Vagina (tissue), 2 donors: ENCODE results near the gene SIGLEC10. TPM values are rescaled to one million over a fixed set of nuclear protein-coding genes. Genes with fewer than 3 reads are reported as not detected.
"Not testable (repeated sequence)": the region's sequence is repeated elsewhere in the genome, so short reads cannot be mapped to it uniquely, and the experiment has no call there.

ENCODE experiments used
- DNase-seq, 2 donors: peaks; one replicate each; pipeline ENCODE4 v3.0.0-alpha.2; 2017; ENCODE audit errors: extremely low spot score in 2 of 2
- H3K27ac ChIP-seq: fragments of 200-600 bp; sonication (generic); one replicate; pipeline ENCODE4 v1.5.1; 2019
- H3K27me3 ChIP-seq: fragments of 200-600 bp; sonication (generic); one replicate; pipeline ENCODE4 v1.5.1; 2019
- H3K36me3 ChIP-seq, 2 donors: fragments of 200-600 bp; sonication (generic); one replicate each; pipeline ENCODE4 v1.5.1; 2017 to 2019
- H3K4me1 ChIP-seq: fragments of 200-600 bp; sonication (generic); one replicate; pipeline ENCODE4 v1.5.1; 2019
- H3K4me3 ChIP-seq, 2 donors: fragments of 200-600 bp; sonication (generic); 1 replicate in 1 of 2; 2 replicates in 1 of 2; pipeline ENCODE4 v1.5.1; 2016 to 2019
- H3K9me3 ChIP-seq: fragments of 200-600 bp; sonication (generic); one replicate; pipeline ENCODE4 v1.5.1; 2019
- POLR2A ChIP-seq, 2 donors: fragments of 450-650 bp; IDR thresholded peaks; one replicate each; pipeline ENCODE4 v1.6.1; 2017; ENCODE audit warnings: antibody characterized with exemption in 2 of 2, mild to moderate bottlenecking in 2 of 2, moderate library complexity in 2 of 2
- POLR2AphosphoS5 ChIP-seq, 2 donors: sonication (generic); formaldehyde crosslinking; IDR thresholded peaks; one replicate each; pipeline ENCODE4 v1.9.0; 2017; ENCODE audit warnings: antibody characterized with exemption in 2 of 2, mild to moderate bottlenecking in 2 of 2, low read depth in 1 of 2; ENCODE audit not compliant: insufficient read depth in 1 of 2
- intact Hi-C: fragments of 100-400 bp; cut with DNase I; formaldehyde crosslinking; loops from one replicate; pipeline ENCODE4 v1.15.1; 2023
- total RNA-seq: library from RNA; depleted of rRNA; stranded (reverse); fragments of >200 nt; gene quantifications from one replicate; pipeline ENCODE4 v1.2.3, GENCODE V29; 2016
- TF ChIP-seq, protein P1 (sequence below), 3 experiments: fragments of 450-650 bp in 2 of 3; fragments of 200-600 bp in 1 of 3; sonication (generic) in 1 of 3; IDR thresholded peaks; one replicate each; pipeline ENCODE4 v1.5.1; 2017 to 2019; ENCODE audit warnings: antibody characterized with exemption in 3 of 3, mild to moderate bottlenecking in 2 of 3, moderate library complexity in 2 of 3

Gene SIGLEC10
- total RNA-seq, 1 donor from 2014 or later, result 3.7 TPM

DNA sequence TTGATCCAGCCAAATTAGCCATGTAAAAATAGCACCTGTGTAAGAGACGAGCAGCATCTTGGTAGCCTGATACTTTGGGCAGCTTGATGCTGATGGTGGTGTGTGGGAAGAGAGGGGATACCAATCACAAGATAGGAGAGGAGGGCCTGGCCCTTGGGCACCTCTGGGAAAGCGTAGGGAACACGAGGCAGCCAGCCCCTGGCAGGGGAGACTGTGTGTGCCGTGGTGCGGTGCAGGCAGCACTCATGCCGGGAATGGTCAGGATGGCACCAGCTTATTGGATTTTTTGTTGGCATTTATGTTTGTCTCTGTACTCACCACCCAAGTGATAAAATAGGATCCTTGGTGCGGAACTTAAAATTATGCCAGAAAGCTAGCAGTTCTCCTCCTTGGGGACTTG is 30.6 kb upstream of the SIGLEC10 start:
- no peak for TF ChIP-seq POLR2A (IDR thresholded peaks at IDR 0.05)
- TF ChIP-seq POLR2AphosphoS5 (IDR thresholded peaks at IDR 0.05; ENCODE audit: insufficient read depth in 1 of 2, low read depth in 1 of 2), result no peak
- TF ChIP-seq, protein P1, sequence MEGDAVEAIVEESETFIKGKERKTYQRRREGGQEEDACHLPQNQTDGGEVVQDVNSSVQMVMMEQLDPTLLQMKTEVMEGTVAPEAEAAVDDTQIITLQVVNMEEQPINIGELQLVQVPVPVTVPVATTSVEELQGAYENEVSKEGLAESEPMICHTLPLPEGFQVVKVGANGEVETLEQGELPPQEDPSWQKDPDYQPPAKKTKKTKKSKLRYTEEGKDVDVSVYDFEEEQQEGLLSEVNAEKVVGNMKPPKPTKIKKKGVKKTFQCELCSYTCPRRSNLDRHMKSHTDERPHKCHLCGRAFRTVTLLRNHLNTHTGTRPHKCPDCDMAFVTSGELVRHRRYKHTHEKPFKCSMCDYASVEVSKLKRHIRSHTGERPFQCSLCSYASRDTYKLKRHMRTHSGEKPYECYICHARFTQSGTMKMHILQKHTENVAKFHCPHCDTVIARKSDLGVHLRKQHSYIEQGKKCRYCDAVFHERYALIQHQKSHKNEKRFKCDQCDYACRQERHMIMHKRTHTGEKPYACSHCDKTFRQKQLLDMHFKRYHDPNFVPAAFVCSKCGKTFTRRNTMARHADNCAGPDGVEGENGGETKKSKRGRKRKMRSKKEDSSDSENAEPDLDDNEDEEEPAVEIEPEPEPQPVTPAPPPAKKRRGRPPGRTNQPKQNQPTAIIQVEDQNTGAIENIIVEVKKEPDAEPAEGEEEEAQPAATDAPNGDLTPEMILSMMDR (IDR thresholded peaks at IDR 0.05), result no peak
- Histone ChIP-seq H3K36me3 (no peaks in the 10 kb centered on the region), H3K4me1 (no peaks in the 10 kb centered on the region), H3K9me3 (no peaks in the 10 kb centered on the region), H3K4me3 (no peak overlapping the region), H3K27ac (no peak overlapping the region), H3K27me3 (no peaks in the 10 kb centered on the region)
- intact Hi-C loops, result no loop called here
- no peak for DNase-seq

DNA sequence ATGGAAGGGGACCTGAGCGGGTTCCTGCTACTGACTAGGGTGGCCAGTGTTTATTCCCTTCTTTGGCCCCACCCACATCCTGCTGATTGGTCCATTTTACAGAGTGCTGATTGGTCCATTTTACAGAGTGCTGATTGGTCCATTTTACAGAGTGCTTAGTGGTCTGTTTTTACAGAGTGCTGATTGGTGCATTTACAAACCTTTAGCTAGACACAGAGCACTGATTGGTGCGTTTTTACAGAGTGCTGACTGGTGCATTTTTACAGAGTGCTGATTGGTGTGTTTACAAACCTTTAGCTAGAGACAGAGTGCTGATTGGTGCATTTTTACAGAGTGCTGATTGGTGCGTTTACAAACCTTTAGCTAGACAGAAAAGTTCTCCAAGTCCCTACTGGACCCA is 30.1 kb upstream of the SIGLEC10 start:
- H3K27ac ChIP-seq, H3K4me1 ChIP-seq: not testable (repeated sequence)

DNA sequence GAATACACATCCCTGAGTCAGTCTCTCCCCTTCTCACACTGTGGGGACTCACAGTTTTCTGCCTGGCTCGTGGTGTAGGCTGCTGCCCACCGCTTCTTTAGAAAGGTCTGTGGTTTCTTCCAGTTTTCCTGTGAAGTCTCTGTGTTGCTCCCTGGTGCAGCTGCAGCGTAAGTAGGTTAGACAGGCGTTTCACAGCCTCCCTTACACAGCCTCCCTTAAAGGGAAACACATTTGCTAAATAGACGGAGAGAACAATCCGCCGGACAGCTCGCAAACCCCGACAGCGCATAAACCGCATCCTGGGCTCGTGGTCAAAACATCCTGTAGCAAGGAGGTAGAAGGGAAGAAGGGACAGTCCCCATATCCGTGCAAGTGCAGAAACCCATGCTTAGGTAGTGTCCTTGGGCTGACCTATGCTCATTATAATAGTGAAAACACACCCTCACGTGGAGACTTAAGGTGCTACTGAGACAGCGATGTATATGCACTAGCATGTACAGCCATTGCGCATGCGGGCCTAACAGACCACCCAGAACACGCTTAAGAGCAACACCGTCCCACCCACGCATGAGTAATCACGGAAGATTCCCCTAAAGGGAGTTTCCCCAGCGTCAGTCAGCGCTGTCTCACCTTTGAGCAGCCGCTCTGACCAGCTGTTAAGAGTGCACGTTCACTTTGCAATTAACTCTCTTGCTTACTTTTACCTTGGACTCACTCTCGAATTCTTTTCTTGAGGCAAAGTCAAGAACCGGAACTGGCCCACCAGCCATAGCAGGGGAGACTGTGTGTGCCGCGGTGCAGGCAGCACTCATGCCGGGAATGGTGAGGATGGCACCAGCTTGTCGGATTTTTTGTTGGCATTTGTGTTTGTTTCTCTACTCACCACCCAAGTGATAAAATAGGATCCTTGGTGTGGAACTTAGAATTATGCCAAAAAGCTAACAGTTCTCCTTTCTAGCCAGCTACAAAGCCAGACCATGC is 24.3 kb upstream of the SIGLEC10 start:
- H3K4me1 ChIP-seq, result no peaks in the 10 kb centered on the region
- H3K9me3 ChIP-seq, result no peaks in the 10 kb centered on the region
- H3K27me3 ChIP-seq, result no peaks in the 10 kb centered on the region
- intact Hi-C loops, result no loop called here
- TF ChIP-seq, protein P1 (IDR thresholded peaks at IDR 0.05), result no peak
- TF ChIP-seq POLR2A (IDR thresholded peaks at IDR 0.05), result no peak
- no peak overlapping the region for H3K27ac ChIP-seq
- H3K36me3 ChIP-seq, result no peaks in the 10 kb centered on the region
- no peak for DNase-seq
- H3K4me3 ChIP-seq, result no peak overlapping the region

More for the DNA sequence above, 30.1 kb upstream of the SIGLEC10 start:
- DNase-seq, H3K27me3 ChIP-seq, H3K36me3 ChIP-seq, H3K4me3 ChIP-seq, intact Hi-C loops, H3K9me3 ChIP-seq: not testable (repeated sequence)

DNA sequence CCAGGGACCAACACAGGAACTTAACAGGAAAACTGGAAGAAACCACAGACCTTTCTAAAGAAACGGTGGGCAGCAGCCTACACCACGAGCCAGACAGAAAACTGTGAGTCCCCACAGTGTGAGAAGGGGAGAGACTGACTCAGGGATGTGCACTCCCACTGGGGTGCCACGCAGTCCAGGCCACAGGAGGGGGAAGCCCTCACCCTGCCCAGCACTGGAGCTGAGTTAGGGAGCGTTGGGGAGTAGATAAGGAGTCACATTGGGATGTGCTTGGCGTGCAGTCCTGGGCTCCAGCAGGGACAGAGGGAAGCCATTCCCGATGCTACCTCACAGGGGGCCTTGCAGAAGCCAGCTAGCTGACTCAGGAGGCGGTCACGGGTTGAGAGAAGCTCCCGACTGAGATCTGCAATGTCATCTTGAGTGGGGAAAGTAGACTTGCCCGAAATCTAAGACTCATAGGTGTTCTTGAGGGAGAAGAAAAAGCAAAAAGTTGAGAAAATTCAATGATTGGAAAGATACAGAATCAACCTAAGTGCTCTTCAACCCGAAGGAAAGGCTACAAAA is 23.5 kb upstream of the SIGLEC10 start:
- intact Hi-C loops, result no loop called here
- TF ChIP-seq POLR2AphosphoS5 (IDR thresholded peaks at IDR 0.05; ENCODE audit: insufficient read depth in 1 of 2, low read depth in 1 of 2), result no peak
- TF ChIP-seq, protein P1 (IDR thresholded peaks at IDR 0.05), result no peak
- no peak for TF ChIP-seq POLR2A (IDR thresholded peaks at IDR 0.05)
- no peak for DNase-seq
- Histone ChIP-seq H3K4me3 (no peak overlapping the region), H3K9me3 (no peaks in the 10 kb centered on the region), H3K36me3 (no peaks in the 10 kb centered on the region), H3K27me3 (no peaks in the 10 kb centered on the region), H3K27ac (no peak overlapping the region), H3K4me1 (no peaks in the 10 kb centered on the region)

DNA sequence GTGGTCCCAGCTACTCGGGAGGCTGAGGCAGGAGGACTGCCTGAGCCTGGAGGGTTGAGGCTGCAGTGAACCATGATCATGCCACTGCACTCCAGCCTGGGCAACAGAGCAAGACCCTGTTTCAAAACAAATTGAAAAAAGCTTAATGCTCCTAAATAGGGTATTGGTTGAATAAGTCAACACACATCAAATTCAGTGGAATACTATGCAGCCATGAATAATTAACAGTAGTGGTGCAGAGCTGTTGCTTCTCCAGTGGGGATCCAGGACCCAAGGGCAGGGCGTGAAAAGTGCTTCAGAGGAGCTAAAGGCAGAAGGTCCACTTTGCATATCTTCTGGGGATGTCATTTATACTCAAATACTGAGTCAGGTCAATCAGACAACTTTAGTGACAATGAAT is 22.6 kb upstream of the SIGLEC10 start:
- no peaks in the 10 kb centered on the region for H3K27me3 ChIP-seq
- no peaks in the 10 kb centered on the region for H3K9me3 ChIP-seq
- H3K27ac ChIP-seq, result no peak overlapping the region
- intact Hi-C loops, result no loop called here
- no peaks in the 10 kb centered on the region for H3K4me1 ChIP-seq
- DNase-seq, result no peak
- no peak overlapping the region for H3K4me3 ChIP-seq
- no peak for TF ChIP-seq POLR2AphosphoS5 (IDR thresholded peaks at IDR 0.05; ENCODE audit: insufficient read depth in 1 of 2, low read depth in 1 of 2)
- TF ChIP-seq, protein P1 (IDR thresholded peaks at IDR 0.05), result no peak
- no peak for TF ChIP-seq POLR2A (IDR thresholded peaks at IDR 0.05)
- no peaks in the 10 kb centered on the region for H3K36me3 ChIP-seq
